NCI-H82 (cell line): ENCODE data around the gene HORMAD1.
"Not testable (repeated sequence)": the region's sequence is repeated elsewhere in the genome, so short reads cannot be mapped to it uniquely, and the experiment has no call there.

Experiments used
- DNase-seq: peaks from one replicate; lab custom pipeline; 2025; lab: John Stamatoyannopoulos, UW

HORMAD1 gene

GRCh38 chr1:150720703-150721102, at the start of gene HORMAD1:
TSS of gene HORMAD1 (minus strand) at chr1:150720895. CDS start at chr1:150719505, 1,390 bp downstream.
- DNase-seq: no peak

GRCh38 chr1:150767704-150768103, 47.0 kb upstream of the HORMAD1 start:
- DNase-seq: not testable (repeated sequence)

- not testable (repeated sequence) for DNase-seq
Observed at GRCh38 chr1:150765977-150766301, 45.2 kb upstream of the HORMAD1 start.

GRCh38 chr1:150765296-150765976, 44.7 kb upstream of the HORMAD1 start, which contains the start of gene CTSS:
TSS of gene CTSS (minus strand) at chr1:150765778. CDS start at chr1:150764763, 1,015 bp downstream.
- no peak for DNase-seq

- DNase-seq: no peak
Observed at GRCh38 chr1:150764617-150765101, 44.0 kb upstream of the HORMAD1 start.

- DNase-seq: no peak
Observed at GRCh38 chr1:150763018-150763417, 42.3 kb upstream of the HORMAD1 start.

GRCh38 chr1:150762552-150762951, 41.9 kb upstream of the HORMAD1 start:
- no peak for DNase-seq

- DNase-seq: no peak
Observed at GRCh38 chr1:150761801-150762200, 41.1 kb upstream of the HORMAD1 start.

- no peak for DNase-seq
Observed at GRCh38 chr1:150760013-150760412, 39.3 kb upstream of the HORMAD1 start.

- no peak for DNase-seq
Observed at GRCh38 chr1:150753416-150753815, 32.7 kb upstream of the HORMAD1 start.

GRCh38 chr1:150751443-150751842, 30.7 kb upstream of the HORMAD1 start:
- no peak for DNase-seq

GRCh38 chr1:150749720-150750311, 29.1 kb upstream of the HORMAD1 start:
- no peak for DNase-seq

- no peak for DNase-seq
Observed at GRCh38 chr1:150748878-150749719, 28.4 kb upstream of the HORMAD1 start.

- DNase-seq: peak; percentile 40
Observed at GRCh38 chr1:150730130-150730721, 9.5 kb upstream of the HORMAD1 start.

GRCh38 chr1:150724336-150724735, 3.6 kb upstream of the HORMAD1 start:
- no peak for DNase-seq

- no peak for DNase-seq
Observed at GRCh38 chr1:150720098-150720497, 597 bp downstream of the HORMAD1 start.

- no peak for DNase-seq
Observed at GRCh38 chr1:150718225-150718891, 2.3 kb downstream of the HORMAD1 start.

- not testable (repeated sequence) for DNase-seq
Observed at GRCh38 chr1:150709031-150709430, 11.7 kb downstream of the HORMAD1 start.

GRCh38 chr1:150708595-150708994, 12.1 kb downstream of the HORMAD1 start:
- DNase-seq: no peak

- no peak for DNase-seq
Observed at GRCh38 chr1:150706091-150706490, 14.6 kb downstream of the HORMAD1 start.

GRCh38 chr1:150703427-150703826, 17.3 kb downstream of the HORMAD1 start:
- DNase-seq: no peak
